ENCODE data around the gene CLCN7. TPM values are rescaled to one million over a fixed set of nuclear protein-coding genes. Genes with fewer than 3 reads are reported as not detected.

The CLCN7 gene
- total RNA-seq, 6 experiments from 2014 or later: 47.5 to 62.6 (median 51.3) TPM

DNA sequence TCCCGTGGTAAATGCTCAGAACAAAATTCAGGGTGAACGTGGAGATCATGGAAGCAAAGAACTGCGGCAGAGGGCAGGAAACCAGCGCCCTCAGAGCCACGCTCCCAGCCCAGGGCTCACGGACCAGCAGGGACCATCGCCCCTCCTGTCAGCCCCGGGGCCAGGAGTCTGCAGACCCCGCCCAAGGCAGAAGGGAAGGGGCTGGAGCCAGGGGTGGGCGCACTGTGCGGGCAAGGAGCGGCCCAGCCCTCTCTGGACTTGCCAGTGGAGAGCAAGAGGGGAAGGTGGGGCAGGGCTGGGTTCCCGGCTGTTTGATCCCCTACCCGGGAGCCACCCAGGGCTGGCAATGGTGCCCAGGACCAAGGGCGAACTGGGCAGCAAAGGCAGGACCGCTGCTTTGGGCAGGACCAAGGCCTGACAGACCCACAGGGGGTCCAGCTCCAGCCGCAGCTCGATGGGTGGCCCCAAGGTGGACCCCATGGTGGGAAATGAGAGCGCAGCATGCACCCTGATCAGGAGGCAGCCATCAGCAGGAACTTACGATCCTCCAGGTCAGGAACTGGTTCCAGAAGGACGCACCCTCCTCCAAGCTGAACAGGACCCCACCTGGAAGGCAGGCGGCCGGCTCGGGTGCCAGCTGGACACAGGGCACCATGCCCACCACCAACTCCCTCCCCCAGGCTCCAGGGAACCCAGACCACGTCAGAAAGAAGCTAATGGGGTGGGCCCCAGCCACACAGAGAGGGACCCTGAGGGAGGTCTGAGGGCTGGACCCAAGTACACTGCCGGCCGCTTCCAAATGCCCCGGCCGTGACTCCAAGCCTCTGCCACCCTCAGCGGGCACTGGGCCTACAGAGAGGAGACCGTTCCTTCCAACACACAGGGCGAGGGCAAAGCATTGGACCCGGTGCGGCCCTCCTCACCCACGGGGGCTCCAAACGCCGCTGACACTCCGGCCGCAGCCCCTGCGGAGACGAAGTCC, 19.3 kb downstream of the CLCN7 start:
- TF ChIP-seq, protein P1, sequence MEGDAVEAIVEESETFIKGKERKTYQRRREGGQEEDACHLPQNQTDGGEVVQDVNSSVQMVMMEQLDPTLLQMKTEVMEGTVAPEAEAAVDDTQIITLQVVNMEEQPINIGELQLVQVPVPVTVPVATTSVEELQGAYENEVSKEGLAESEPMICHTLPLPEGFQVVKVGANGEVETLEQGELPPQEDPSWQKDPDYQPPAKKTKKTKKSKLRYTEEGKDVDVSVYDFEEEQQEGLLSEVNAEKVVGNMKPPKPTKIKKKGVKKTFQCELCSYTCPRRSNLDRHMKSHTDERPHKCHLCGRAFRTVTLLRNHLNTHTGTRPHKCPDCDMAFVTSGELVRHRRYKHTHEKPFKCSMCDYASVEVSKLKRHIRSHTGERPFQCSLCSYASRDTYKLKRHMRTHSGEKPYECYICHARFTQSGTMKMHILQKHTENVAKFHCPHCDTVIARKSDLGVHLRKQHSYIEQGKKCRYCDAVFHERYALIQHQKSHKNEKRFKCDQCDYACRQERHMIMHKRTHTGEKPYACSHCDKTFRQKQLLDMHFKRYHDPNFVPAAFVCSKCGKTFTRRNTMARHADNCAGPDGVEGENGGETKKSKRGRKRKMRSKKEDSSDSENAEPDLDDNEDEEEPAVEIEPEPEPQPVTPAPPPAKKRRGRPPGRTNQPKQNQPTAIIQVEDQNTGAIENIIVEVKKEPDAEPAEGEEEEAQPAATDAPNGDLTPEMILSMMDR (IDR thresholded peaks at IDR 0.05): no peak
- Mint-ChIP-seq H3K27me3 (ENCODE audit: insufficient read depth) (no peaks in the 10 kb centered on the region; the same call in none of the 2 replicates), H3K4me1 (ENCODE audit: low read depth) (no peaks in the 10 kb centered on the region), H3K4me3 (no peak overlapping the region), H3K9me3 (no peaks in the 10 kb centered on the region), H3K36me3 (ENCODE audit: low read depth) (peaks cover 5% of the 10 kb centered on the region; the same call in 1 of the 2 replicates), H3K27ac (no peak overlapping the region)
- no peak for DNase-seq

DNA sequence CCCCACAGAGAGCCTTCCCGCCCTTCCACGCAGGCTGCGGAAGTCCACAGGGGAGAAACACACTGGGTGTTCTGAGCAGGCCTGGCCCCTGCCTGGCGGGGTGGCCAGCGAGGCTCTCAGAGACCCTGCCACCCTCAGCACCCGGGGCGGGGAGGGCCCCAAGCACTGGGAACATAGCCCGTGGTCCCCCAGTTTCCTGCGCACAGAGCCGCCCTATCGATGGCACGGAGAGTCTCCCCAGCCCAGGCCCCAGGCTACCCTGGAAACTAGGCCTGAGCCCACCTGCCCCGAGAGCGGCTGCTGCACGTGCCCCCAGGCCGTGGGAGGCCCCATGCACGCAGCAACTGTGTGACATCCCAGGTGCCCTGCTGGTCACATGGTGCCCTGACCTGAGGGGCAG, 20.3 kb downstream of the CLCN7 start:
- TF ChIP-seq, protein P1 (IDR thresholded peaks at IDR 0.05): no peak
- Mint-ChIP-seq H3K4me1 (ENCODE audit: low read depth) (no peaks in the 10 kb centered on the region), H3K36me3 (ENCODE audit: low read depth) (peaks cover 5% of the 10 kb centered on the region; the same call in 1 of the 2 replicates), H3K27ac (no peak overlapping the region), H3K9me3 (no peaks in the 10 kb centered on the region), H3K4me3 (no peak overlapping the region), H3K27me3 (ENCODE audit: insufficient read depth) (peaks cover 1% of the 10 kb centered on the region)
- DNase-seq: no peak

DNA sequence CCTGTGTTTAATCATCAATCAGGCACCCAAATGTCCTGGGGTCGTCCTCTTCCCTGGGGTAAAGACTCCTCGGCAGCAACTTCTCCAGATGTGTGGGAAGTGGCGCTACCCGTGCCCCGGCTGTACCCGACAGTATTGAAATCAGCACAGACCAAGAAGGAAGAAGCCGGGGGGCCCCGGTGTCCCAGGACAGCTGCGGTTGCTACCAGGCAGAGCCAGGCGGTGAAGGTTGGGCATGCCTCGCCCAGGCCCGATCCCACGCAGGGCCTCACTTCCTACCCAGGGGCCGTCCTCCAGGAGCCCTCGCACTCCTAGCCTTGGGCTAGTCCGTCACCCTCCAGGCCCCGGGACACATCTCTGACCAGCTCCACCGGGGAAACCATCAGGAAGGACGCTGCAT, 21.5 kb downstream of the CLCN7 start:
- H3K36me3 Mint-ChIP-seq (ENCODE audit: low read depth): peaks cover 5% of the 10 kb centered on the region; the same call in 1 of the 2 replicates
- H3K4me1 Mint-ChIP-seq (ENCODE audit: low read depth): no peaks in the 10 kb centered on the region
- H3K9me3 Mint-ChIP-seq: no peaks in the 10 kb centered on the region
- H3K27me3 Mint-ChIP-seq (ENCODE audit: insufficient read depth): peaks cover 1% of the 10 kb centered on the region
- TF ChIP-seq, protein P1 (IDR thresholded peaks at IDR 0.05): no peak
- no peak for DNase-seq
- no peak overlapping the region for H3K27ac Mint-ChIP-seq
- H3K4me3 Mint-ChIP-seq: no peak overlapping the region

DNA sequence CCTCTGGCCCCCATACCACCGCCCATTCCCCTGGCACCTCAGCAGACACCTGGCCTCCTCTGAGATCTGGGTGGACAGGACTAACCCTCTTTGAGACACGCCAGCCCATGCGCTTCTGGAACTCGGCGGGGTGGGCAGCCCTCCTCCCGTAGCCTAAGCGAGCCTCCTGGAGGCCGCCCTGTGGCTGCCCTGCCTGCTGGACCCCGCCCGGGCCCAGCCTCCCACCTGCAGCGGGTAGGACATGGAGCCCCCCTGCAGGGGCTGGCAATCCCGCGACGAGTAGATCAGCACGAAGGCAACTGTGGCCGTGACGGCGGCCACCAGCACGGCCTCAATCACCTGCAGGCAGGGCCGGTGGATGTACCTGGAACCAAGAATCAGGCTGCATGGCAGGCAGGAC, 22.3 kb downstream of the CLCN7 start:
- H3K9me3 Mint-ChIP-seq: no peaks in the 10 kb centered on the region
- H3K4me3 Mint-ChIP-seq: no peak overlapping the region
- TF ChIP-seq, protein P1 (IDR thresholded peaks at IDR 0.05): no peak
- H3K27ac Mint-ChIP-seq: no peak overlapping the region
- DNase-seq: no peak
- H3K27me3 Mint-ChIP-seq (ENCODE audit: insufficient read depth): peaks cover 1% of the 10 kb centered on the region
- H3K4me1 Mint-ChIP-seq (ENCODE audit: low read depth): no peaks in the 10 kb centered on the region
- peaks cover 5% of the 10 kb centered on the region; the same call in 1 of the 2 replicates for H3K36me3 Mint-ChIP-seq (ENCODE audit: low read depth)

DNA sequence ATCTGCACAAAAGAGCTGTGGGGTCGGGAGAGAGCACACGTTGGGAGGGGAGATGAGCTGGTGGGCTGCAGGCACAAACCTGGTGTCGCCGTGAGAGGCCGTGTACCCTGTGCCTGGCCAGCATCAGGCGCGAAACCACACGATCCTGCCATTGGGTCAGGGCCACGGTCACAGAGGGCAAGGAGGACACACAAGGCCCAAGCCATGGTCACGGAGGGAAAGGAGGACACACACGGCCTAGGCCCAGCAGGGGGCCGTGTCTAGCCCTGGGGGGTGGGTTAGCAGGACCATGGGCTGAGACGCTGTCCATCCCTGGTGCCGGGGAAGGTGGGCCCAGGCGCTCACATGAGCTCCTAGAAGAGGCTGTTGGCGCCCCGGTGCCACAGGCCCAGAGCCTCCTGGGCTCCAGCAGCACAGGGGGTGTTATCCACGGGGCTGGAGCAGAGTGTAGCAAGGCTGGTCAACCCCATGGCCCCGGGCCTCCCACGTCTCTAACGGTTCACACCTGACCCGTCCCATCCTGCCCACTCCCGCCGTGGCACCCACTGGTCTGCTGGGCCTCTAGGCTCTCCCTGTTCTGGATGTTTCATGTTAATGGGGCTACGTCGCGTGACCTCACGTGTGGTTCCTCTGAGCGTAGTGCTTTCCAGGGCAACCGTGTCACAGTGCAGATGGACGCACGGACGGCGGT, 23.0 kb downstream of the CLCN7 start:
- Mint-ChIP-seq H3K4me1 (ENCODE audit: low read depth) (no peaks in the 10 kb centered on the region), H3K27ac (no peak overlapping the region), H3K27me3 (ENCODE audit: insufficient read depth) (peaks cover 1% of the 10 kb centered on the region), H3K9me3 (no peaks in the 10 kb centered on the region), H3K4me3 (no peak overlapping the region), H3K36me3 (ENCODE audit: low read depth) (peaks cover 5% of the 10 kb centered on the region; the same call in 1 of the 2 replicates)
- no peak for DNase-seq
- TF ChIP-seq, protein P1 (IDR thresholded peaks at IDR 0.05): no peak

All from HFFc6 (cell line).